Vagina (tissue), 2 donors: ENCODE data around the gene OTULIN.

Source experiments
- POLR2A ChIP-seq, 2 donors: fragments of 450-650 bp; IDR thresholded peaks; one replicate each; pipeline ENCODE4 v1.6.1; 2017; ENCODE audit warnings: antibody characterized with exemption in 2 of 2, mild to moderate bottlenecking in 2 of 2, moderate library complexity in 2 of 2
- POLR2AphosphoS5 ChIP-seq, 2 donors: sonication (generic); formaldehyde crosslinking; IDR thresholded peaks; one replicate each; pipeline ENCODE4 v1.9.0; 2017; ENCODE audit warnings: antibody characterized with exemption in 2 of 2, mild to moderate bottlenecking in 2 of 2, low read depth in 1 of 2; ENCODE audit not compliant: insufficient read depth in 1 of 2
- TF ChIP-seq, protein P1 (sequence below), 3 experiments: fragments of 450-650 bp in 2 of 3; fragments of 200-600 bp in 1 of 3; sonication (generic) in 1 of 3; IDR thresholded peaks; one replicate each; pipeline ENCODE4 v1.5.1; 2017 to 2019; ENCODE audit warnings: antibody characterized with exemption in 3 of 3, mild to moderate bottlenecking in 2 of 3, moderate library complexity in 2 of 3

DNA sequence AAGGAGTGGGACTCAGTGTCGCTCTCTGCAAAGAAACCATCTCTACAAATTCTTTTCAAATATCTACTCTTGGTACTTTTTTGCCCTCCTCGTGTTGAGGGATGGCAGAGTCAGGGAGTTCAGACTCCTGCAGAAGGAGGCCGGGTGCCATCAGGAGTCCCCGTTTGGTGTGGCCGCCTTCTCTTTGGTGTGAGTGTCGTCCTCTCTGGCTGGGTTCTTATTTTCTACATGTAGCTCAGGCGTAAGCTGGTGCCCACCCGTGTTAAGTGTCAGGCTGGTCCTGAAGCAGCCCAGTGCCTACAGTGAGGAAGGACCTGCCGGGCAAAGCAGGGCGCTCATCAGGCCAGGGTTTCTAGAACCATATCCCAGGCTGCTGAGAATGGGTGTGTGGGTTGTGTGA is 37.0 kb downstream of the OTULIN start:
- TF ChIP-seq, protein P1, sequence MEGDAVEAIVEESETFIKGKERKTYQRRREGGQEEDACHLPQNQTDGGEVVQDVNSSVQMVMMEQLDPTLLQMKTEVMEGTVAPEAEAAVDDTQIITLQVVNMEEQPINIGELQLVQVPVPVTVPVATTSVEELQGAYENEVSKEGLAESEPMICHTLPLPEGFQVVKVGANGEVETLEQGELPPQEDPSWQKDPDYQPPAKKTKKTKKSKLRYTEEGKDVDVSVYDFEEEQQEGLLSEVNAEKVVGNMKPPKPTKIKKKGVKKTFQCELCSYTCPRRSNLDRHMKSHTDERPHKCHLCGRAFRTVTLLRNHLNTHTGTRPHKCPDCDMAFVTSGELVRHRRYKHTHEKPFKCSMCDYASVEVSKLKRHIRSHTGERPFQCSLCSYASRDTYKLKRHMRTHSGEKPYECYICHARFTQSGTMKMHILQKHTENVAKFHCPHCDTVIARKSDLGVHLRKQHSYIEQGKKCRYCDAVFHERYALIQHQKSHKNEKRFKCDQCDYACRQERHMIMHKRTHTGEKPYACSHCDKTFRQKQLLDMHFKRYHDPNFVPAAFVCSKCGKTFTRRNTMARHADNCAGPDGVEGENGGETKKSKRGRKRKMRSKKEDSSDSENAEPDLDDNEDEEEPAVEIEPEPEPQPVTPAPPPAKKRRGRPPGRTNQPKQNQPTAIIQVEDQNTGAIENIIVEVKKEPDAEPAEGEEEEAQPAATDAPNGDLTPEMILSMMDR (IDR thresholded peaks at IDR 0.05) = no peak
- TF ChIP-seq POLR2AphosphoS5 (IDR thresholded peaks at IDR 0.05; ENCODE audit: insufficient read depth in 1 of 2, low read depth in 1 of 2) (no peak), POLR2A (IDR thresholded peaks at IDR 0.05) (no peak)
